H1 (cell line): ENCODE results near the gene NKX2-1. TPM values are rescaled to one million over a fixed set of nuclear protein-coding genes. Genes with fewer than 3 reads are reported as not detected.

Experiments used
- CTCF ChIA-PET: fragments of 300-600 bp; sonication (Branson Sonifier 250); formaldehyde crosslinking; loops from one replicate; lab custom pipeline; 2021; ENCODE audit not compliant: partially characterized antibody; lab: Charles Lee
- POLR2A ChIA-PET: fragments of 300-600 bp; sonication (Branson Sonifier 250); formaldehyde crosslinking; loops from one replicate; lab custom pipeline; 2021; ENCODE audit warnings: inconsistent platforms; ENCODE audit not compliant: partially characterized antibody; lab: Charles Lee
- DNase-seq, 2 experiments: peaks; one replicate each; pipeline versions ENCODE4 v3.0.0 to v3.0.0-alpha.2; 2010 to 2022; ENCODE audit warnings: low spot score in 2 of 2, low read depth in 1 of 2, mixed read lengths in 1 of 2
- FAIRE-seq: peaks from 2 replicates; lab custom pipeline; 2011; peaks lifted over from hg19 to GRCh38; lab: Jason Lieb, UNC
- H2AFZ ChIP-seq: 2 replicates; pipeline ENCODE4 v1.8.1; 2012; ENCODE audit warnings: low read length, inconsistent platforms
- H2AK5ac ChIP-seq: 2 replicates; pipeline ENCODE4 v1.6.1; 2013; ENCODE audit warnings: low read depth, low read length
- H2BK120ac ChIP-seq: replicated peaks from 2 replicates; pipeline ENCODE3; 2013; ENCODE audit warnings: low read depth, low read length, inconsistent platforms
- H2BK12ac ChIP-seq: 2 replicates; pipeline ENCODE4 v1.6.1; 2013; ENCODE audit warnings: low read depth, low read length
- H2BK15ac ChIP-seq: 2 replicates; pipeline ENCODE4 v1.6.1; 2013; ENCODE audit warnings: low read length
- H2BK20ac ChIP-seq: 2 replicates; pipeline ENCODE4 v1.6.1; 2013; ENCODE audit warnings: low read length
- H2BK5ac ChIP-seq: 2 replicates; pipeline ENCODE4 v1.6.1; 2013; ENCODE audit warnings: low read depth, low read length
- H3K14ac ChIP-seq: 2 replicates; pipeline ENCODE4 v1.6.1; 2013; ENCODE audit warnings: inconsistent platforms; ENCODE audit not compliant: insufficient read length
- H3K18ac ChIP-seq: 2 replicates; pipeline ENCODE4 v1.6.1; 2013; ENCODE audit warnings: low read length; ENCODE audit errors: extremely low read depth
- H3K23ac ChIP-seq: 2 replicates; pipeline ENCODE4 v1.6.1; 2013; ENCODE audit warnings: inconsistent platforms; ENCODE audit not compliant: insufficient read length
- H3K23me2 ChIP-seq: 2 replicates; pipeline ENCODE4 v1.6.1; 2013; ENCODE audit warnings: low read depth, low read length
- H3K27ac ChIP-seq: 2 replicates; pipeline ENCODE4 v1.6.1; 2011; ENCODE audit warnings: low read depth, low read length, inconsistent platforms
- H3K27me3 ChIP-seq, 4 experiments: replicated peaks in 1 of 4; 1 replicate in 1 of 4; 2 replicates in 3 of 4; pipeline versions ENCODE4 v1.6.1 to v1.8.1; 2011 to 2013; ENCODE audit warnings: low read length in 3 of 4, mild to moderate bottlenecking in 3 of 4, inconsistent platforms in 2 of 4, mixed read lengths in 2 of 4, moderate library complexity in 1 of 4; ENCODE audit not compliant: control insufficient read depth in 3 of 4, insufficient read depth in 3 of 4; ENCODE audit errors: extremely low read depth in 1 of 4
- H3K36me3 ChIP-seq, 4 experiments: 2 replicates each; pipeline versions ENCODE4 v1.6.1 to v1.8.1; 2011 to 2013; ENCODE audit warnings: mild to moderate bottlenecking in 4 of 4, low read length in 3 of 4, moderate library complexity in 2 of 4, control low read depth in 1 of 4, inconsistent platforms in 1 of 4; ENCODE audit not compliant: insufficient read depth in 4 of 4, control insufficient read depth in 2 of 4
- H3K4ac ChIP-seq: replicated peaks from 2 replicates; pipeline ENCODE3; 2013; ENCODE audit warnings: low read length, low read depth, mixed read lengths, inconsistent platforms; ENCODE audit not compliant: insufficient read length
- H3K4me1 ChIP-seq, 4 experiments: replicated peaks in 1 of 4; 1 replicate in 1 of 4; 2 replicates in 3 of 4; pipeline versions ENCODE4 v1.6.1 to v1.8.1; 2011 to 2013; ENCODE audit warnings: low read length in 3 of 4, inconsistent platforms in 2 of 4, mixed read lengths in 1 of 4; ENCODE audit not compliant: insufficient read depth in 4 of 4, control insufficient read depth in 3 of 4
- H3K4me2 ChIP-seq, 2 experiments: 2 replicates each; pipeline versions ENCODE4 v1.6.1 to v1.8.1; 2011 to 2013; ENCODE audit warnings: low read depth in 2 of 2, low read length in 2 of 2, control low read depth in 1 of 2, inconsistent platforms in 1 of 2, mild to moderate bottlenecking in 1 of 2; ENCODE audit not compliant: insufficient read depth in 1 of 2
- H3K4me3 ChIP-seq, 4 experiments: fragments of 200-600, 300-600 bp in 1 of 4; sonication (generic), shearing (Covaris generic), sonication (Bioruptor Twin) in 1 of 4; 2 replicates each; pipeline versions ENCODE4 v1.5.1 to v1.8.1; 2011 to 2016; ENCODE audit warnings: low read length in 4 of 4, low read depth in 3 of 4, control low read depth in 2 of 4, inconsistent platforms in 2 of 4, mild to moderate bottlenecking in 2 of 4, mixed read lengths in 1 of 4, moderate library complexity in 1 of 4; ENCODE audit not compliant: insufficient read depth in 2 of 4; ENCODE audit errors: extremely low read depth in 1 of 4
- H3K56ac ChIP-seq: replicated peaks from 2 replicates; pipeline ENCODE3; 2013; ENCODE audit warnings: low read depth, mild to moderate bottlenecking, mixed read lengths, low read length, inconsistent platforms; ENCODE audit not compliant: insufficient read length
- H3K79me1 ChIP-seq: 2 replicates; pipeline ENCODE4 v1.6.1; 2013; ENCODE audit warnings: low read depth, low read length, control low read depth
- H3K79me2 ChIP-seq, 2 experiments: 2 replicates each; pipeline versions ENCODE4 v1.6.1 to v1.8.1; 2012 to 2013; ENCODE audit warnings: low read length in 2 of 2, mild to moderate bottlenecking in 2 of 2, inconsistent platforms in 1 of 2; ENCODE audit not compliant: insufficient read depth in 2 of 2, control insufficient read depth in 1 of 2
- H3K9ac ChIP-seq, 4 experiments: replicated peaks in 1 of 4; 1 replicate in 1 of 4; 2 replicates in 3 of 4; pipeline versions ENCODE4 v1.6.1 to v1.8.1; 2011 to 2013; ENCODE audit warnings: low read depth in 3 of 4, low read length in 3 of 4, control low read depth in 2 of 4, mild to moderate bottlenecking in 2 of 4, moderate library complexity in 2 of 4, inconsistent platforms in 1 of 4; ENCODE audit errors: extremely low read depth in 1 of 4
- H3K9me3 ChIP-seq, 2 experiments: 2 replicates each; pipeline versions ENCODE4 v1.6.1 to v1.8.1; 2012 to 2013; ENCODE audit warnings: mild to moderate bottlenecking in 2 of 2, moderate library complexity in 2 of 2, control low read depth in 1 of 2, inconsistent platforms in 1 of 2, low read depth in 1 of 2, low read length in 1 of 2, mixed read lengths in 1 of 2; ENCODE audit not compliant: insufficient read depth in 2 of 2
- H4K20me1 ChIP-seq, 2 experiments: replicated peaks in 1 of 2; 2 replicates each; pipeline versions ENCODE3 to v1.8.1; 2011 to 2013; ENCODE audit warnings: inconsistent platforms in 2 of 2, low read length in 2 of 2, mild to moderate bottlenecking in 1 of 2; ENCODE audit not compliant: insufficient read depth in 2 of 2, control insufficient read depth in 1 of 2
- H4K5ac ChIP-seq: 2 replicates; pipeline ENCODE4 v1.6.1; 2013; ENCODE audit warnings: low read length, low read depth, mixed read lengths, inconsistent platforms; ENCODE audit not compliant: insufficient read length
- H4K8ac ChIP-seq: 2 replicates; pipeline ENCODE4 v1.8.0; 2013; ENCODE audit warnings: mild to moderate bottlenecking, moderate library complexity, low read length, inconsistent platforms; ENCODE audit not compliant: insufficient read depth; ENCODE audit errors: extremely low read depth
- H4K91ac ChIP-seq: replicated peaks from 2 replicates; pipeline ENCODE3; 2013; ENCODE audit warnings: low read length, mixed read lengths, inconsistent platforms; ENCODE audit not compliant: insufficient read length
- BRCA1 ChIP-seq: IDR thresholded peaks from 2 replicates; pipeline ENCODE4 v1.6.1; 2012; ENCODE audit warnings: low read depth, low read length, improper control_type of control experiment
- CBX8 ChIP-seq: fragments of 300-800, 300-1000 bp; sonication (generic); IDR thresholded peaks from 2 replicates; pipeline ENCODE4 v1.7.1; 2016; ENCODE audit warnings: low read depth, low read length, borderline replicate concordance
- EGR1 ChIP-seq: IDR thresholded peaks from 2 replicates; pipeline ENCODE4 v1.6.1; 2011; ENCODE audit warnings: low read depth, low read length, borderline replicate concordance
- HDAC6 ChIP-seq: IDR thresholded peaks from one replicate; pipeline ENCODE4 v1.7.1; 2012; ENCODE audit warnings: low read depth, mild to moderate bottlenecking, inconsistent platforms, low read length, moderate library complexity
- KDM4A ChIP-seq: IDR thresholded peaks from one replicate; pipeline ENCODE4 v1.7.1; 2012; ENCODE audit warnings: low read depth, mild to moderate bottlenecking, moderate library complexity, low read length, inconsistent platforms; ENCODE audit not compliant: severe bottlenecking
- MAFK ChIP-seq: IDR thresholded peaks from 2 replicates; pipeline ENCODE4 v1.6.1; 2012; ENCODE audit warnings: low read depth, mild to moderate bottlenecking, improper control_type of control experiment, low read length
- POLR2AphosphoS5 ChIP-seq: IDR thresholded peaks from 2 replicates; pipeline ENCODE4 v1.6.1; 2011; ENCODE audit warnings: low read depth, low read length
- RAD21 ChIP-seq, 2 experiments: IDR thresholded peaks in 1 of 2; conservative IDR thresholded peaks in 1 of 2; 2 replicates each; pipeline ENCODE4 v1.6.1; 2011; ENCODE audit warnings: low read depth in 2 of 2, low read length in 2 of 2, improper control_type of control experiment in 1 of 2, inconsistent platforms in 1 of 2, mild to moderate bottlenecking in 1 of 2, moderate library complexity in 1 of 2
- RNF2 ChIP-seq: fragments of 200-900, 300-1000 bp; sonication (generic); IDR thresholded peaks from 2 replicates; pipeline ENCODE4 v1.7.1; 2016; ENCODE audit warnings: borderline replicate concordance, low read depth, mild to moderate bottlenecking, antibody characterized with exemption, low read length; ENCODE audit not compliant: poor library complexity, severe bottlenecking; ENCODE audit errors: missing control alignments
- SIN3A ChIP-seq, 2 experiments: IDR thresholded peaks in 1 of 2; conservative IDR thresholded peaks in 1 of 2; 2 replicates each; pipeline ENCODE4 v1.6.1; 2011 to 2012; ENCODE audit warnings: low read length in 2 of 2, improper control_type of control experiment in 1 of 2, low read depth in 1 of 2, mild to moderate bottlenecking in 1 of 2
- polyA plus RNA-seq, 7 experiments: library from polyadenylated mRNA; depleted of rRNA in 3 of 7; stranded (reverse) in 5 of 7; unstranded in 2 of 7; fragments of >200 nt in 5 of 7; fragments of 200-250 nt in 2 of 7; gene quantifications; 1 replicate in 5 of 7; 2 replicates in 1 of 7; 4 replicates in 1 of 7; pipeline versions ENCODE4 v1.2.1 to v1.2.3, GENCODE V29; 2011 to 2013; ENCODE audit warnings: missing spikeins in 2 of 7, mixed read lengths in 2 of 7
- total RNA-seq: library from RNA; stranded (reverse); fragmentation: NEBNext Ultra II Directional; extraction: Animal tissue kit (Norgen Biotek cat#: 25700); gene quantifications from 2 replicates; pipeline ENCODE4 v1.2.1, GENCODE V29; 2021
- TF ChIP-seq, protein P1 (sequence below): IDR thresholded peaks from 2 replicates; pipeline ENCODE4 v1.6.1; 2011; ENCODE audit warnings: low read length, improper control_type of control experiment
- TF ChIP-seq, protein P2 (sequence below): IDR thresholded peaks from 2 replicates; pipeline ENCODE4 v1.6.1; 2011; ENCODE audit warnings: low read depth, mild to moderate bottlenecking, low read length; ENCODE audit not compliant: insufficient read depth

The NKX2-1 gene
- total and polyA plus RNA-seq, 2 of the 8 experiments (the other 6 are each of a cell fraction or from before 2014, with no cell fraction given): not detected

DNA sequence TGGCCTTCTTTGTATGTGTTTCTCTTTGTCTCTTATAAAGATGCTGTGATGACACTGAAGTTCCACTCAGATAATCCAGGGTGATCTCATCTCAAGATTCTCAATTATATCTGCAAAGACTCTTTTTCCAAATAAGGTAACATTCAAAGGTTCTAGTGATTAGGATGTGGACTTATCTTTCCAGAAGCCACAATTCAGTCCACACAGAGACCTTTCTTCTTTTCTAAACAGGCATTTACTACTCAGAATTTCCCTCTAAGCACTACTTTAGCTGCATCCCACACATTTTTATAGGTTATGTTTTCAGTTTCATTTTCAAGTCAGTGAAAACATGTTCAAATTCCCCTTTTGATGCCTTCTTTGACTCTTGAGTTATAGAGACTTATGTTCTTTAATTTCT, 9.0 kb upstream of the NKX2-1 start:
- CTCF ChIA-PET: interaction anchor here (0.9 to 11.9 kb wide), 6 partner anchors 9 to 77 kb away, joined by 3 to 395 read pairs (median 76); partner anchors contain the start of gene NKX2-8
- TF ChIP-seq POLR2AphosphoS5 (no peak), MAFK (no peak), EGR1 (no peak), RNF2 (no peak), BRCA1 (no peak), HDAC6 (no peak), SIN3A (conservative IDR thresholded peaks at IDR 0.05 in 1 of 2, IDR thresholded peaks at IDR 0.05 in 1 of 2; ENCODE audit: low read depth in 1 of 2, low read length in 2 of 2) (no peak), CBX8 (no peak), RAD21 (IDR thresholded peaks at IDR 0.05 in 1 of 2, conservative IDR thresholded peaks at IDR 0.05 in 1 of 2; ENCODE audit: low read depth in 2 of 2, low read length in 2 of 2) (no peak), KDM4A (no peak)
- TF ChIP-seq, protein P1, sequence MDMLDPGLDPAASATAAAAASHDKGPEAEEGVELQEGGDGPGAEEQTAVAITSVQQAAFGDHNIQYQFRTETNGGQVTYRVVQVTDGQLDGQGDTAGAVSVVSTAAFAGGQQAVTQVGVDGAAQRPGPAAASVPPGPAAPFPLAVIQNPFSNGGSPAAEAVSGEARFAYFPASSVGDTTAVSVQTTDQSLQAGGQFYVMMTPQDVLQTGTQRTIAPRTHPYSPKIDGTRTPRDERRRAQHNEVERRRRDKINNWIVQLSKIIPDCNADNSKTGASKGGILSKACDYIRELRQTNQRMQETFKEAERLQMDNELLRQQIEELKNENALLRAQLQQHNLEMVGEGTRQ: no peak
- TF ChIP-seq, protein P2, sequence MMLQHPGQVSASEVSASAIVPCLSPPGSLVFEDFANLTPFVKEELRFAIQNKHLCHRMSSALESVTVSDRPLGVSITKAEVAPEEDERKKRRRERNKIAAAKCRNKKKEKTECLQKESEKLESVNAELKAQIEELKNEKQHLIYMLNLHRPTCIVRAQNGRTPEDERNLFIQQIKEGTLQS: no peak
- TF ChIP-seq, all 59 proteins: peak for 0
- H3K36me3 ChIP-seq: no peaks in the 10 kb centered on the region
- H2BK5ac ChIP-seq: no peak overlapping the region
- H2BK15ac ChIP-seq: no peak overlapping the region
- no peak overlapping the region for H2BK20ac ChIP-seq
- H3K4me3 ChIP-seq: no peak overlapping the region
- peaks cover 4% of the 10 kb centered on the region; the same call in 1 of the 2 replicates for H3K23me2 ChIP-seq
- H3K9me3 ChIP-seq: no peaks in the 10 kb centered on the region
- no peak overlapping the region for H2AFZ ChIP-seq
- H3K27me3 ChIP-seq: peaks cover 29 to 58% (median 51%) of the 10 kb centered on the region in 4 experiments
- peaks cover 0 to 6% (median 0%) of the 10 kb centered on the region in 4 experiments; a peak in 4 of 7 replicates for H3K4me1 ChIP-seq
- H2AK5ac ChIP-seq: no peak overlapping the region
- H4K91ac ChIP-seq: no peak overlapping the region
- no peak overlapping the region for H3K27ac ChIP-seq
- H3K79me2 ChIP-seq: no peaks in the 10 kb centered on the region
- no peak overlapping the region for H3K18ac ChIP-seq
- H3K4ac ChIP-seq: no peak overlapping the region
- peaks cover 7% of the 10 kb centered on the region in 2 experiments for H4K20me1 ChIP-seq
- DNase-seq (no peak), FAIRE-seq (no peak)
- no peaks in the 10 kb centered on the region for H3K79me1 ChIP-seq
- no peak overlapping the region for H3K14ac ChIP-seq
- no peak overlapping the region for H3K56ac ChIP-seq
- H2BK12ac ChIP-seq: no peak overlapping the region
- POLR2A ChIA-PET: no interaction called here
- no peak overlapping the region for H4K5ac ChIP-seq
- H3K23ac ChIP-seq: no peak overlapping the region
- no peak overlapping the region for H3K9ac ChIP-seq
- no peak overlapping the region for H3K4me2 ChIP-seq
- no peak overlapping the region for H4K8ac ChIP-seq
- no peak overlapping the region for H2BK120ac ChIP-seq
